ENCODE measurements around the gene TMEM222.
"Not testable (repeated sequence)": the region's sequence is repeated elsewhere in the genome, so short reads cannot be mapped to it uniquely, and the experiment has no call there.

Gene TMEM222

GRCh38 chr1:27380766-27381733 lies 59.1 kb downstream of the TMEM222 start:
- no peak for ATAC-seq

- ATAC-seq: no peak
These were observed 60.2 kb downstream of the TMEM222 start for GRCh38 chr1:27381969-27382762.

GRCh38 chr1:27383039-27383605 lies 61.2 kb downstream of the TMEM222 start, which contains the start of gene CD164L2:
TSS of gene CD164L2 (minus strand) at chr1:27383333. CDS start at chr1:27383239, 94 bp downstream.
- peak in 1 of 2 donors; percentile 38 for ATAC-seq

GRCh38 chr1:27383661-27384060 lies 61.7 kb downstream of the TMEM222 start:
- ATAC-seq: no peak

GRCh38 chr1:27384797-27385196 lies 62.8 kb downstream of the TMEM222 start:
- not testable (repeated sequence) for ATAC-seq
